HCT116 (cell line): Measurements from ENCODE around the gene TRPC6. TPM values are rescaled to one million over a fixed set of nuclear protein-coding genes. Genes with fewer than 3 reads are reported as not detected.

ENCODE experiments used
- ATAC-seq: fragments of 200-7000 bp; cut with Tn5 transposase; 2 replicates; pipeline ENCODE4 v1.9.1; 2020; ENCODE audit warnings: mild to moderate bottlenecking, moderate library complexity
- BruUV-seq: library from RNA; stranded (reverse); fragments of 400-500 nt; replicated peaks from 2 replicates; lab custom pipeline; 2021; lab: Mats Ljungman, UMichigan
- CTCF ChIA-PET: fragments of 300-600 bp; sonication (Branson Sonifier 250); formaldehyde crosslinking; loops from one replicate; lab custom pipeline; 2021; ENCODE audit warnings: antibody characterized with exemption; lab: Charles Lee
- POLR2A ChIA-PET: fragments of 300-600, 350-600 bp; sonication (Branson Sonifier 250); formaldehyde crosslinking; loops from one replicate; lab custom pipeline; 2021; ENCODE audit warnings: antibody characterized with exemption; lab: Charles Lee
- RAD21 ChIA-PET, 2 experiments: fragments of 300-600 bp; sonication (Branson Sonifier 250); formaldehyde crosslinking; loops; one replicate each; lab custom pipeline; 2023; ENCODE audit warnings: low total read pairs in 2 of 2; ENCODE audit not compliant: uncharacterized antibody in 2 of 2, unreplicated experiment in 2 of 2, low non-redundant PET in 1 of 2; lab: Charles Lee
- DNase-seq: peaks from one replicate; pipeline ENCODE4 v3.0.0-alpha.2; 2010; ENCODE audit warnings: low read depth, low spot score
- H2AFZ ChIP-seq: fragments of 200-600 bp; shearing (Covaris generic), sonication (generic); 2 replicates; pipeline ENCODE4 v1.6.1; 2017; ENCODE audit warnings: low read depth, mixed run types, mixed read lengths, antibody characterized with exemption, low read length; ENCODE audit not compliant: poor library complexity, severe bottlenecking
- H3K27ac ChIP-seq: 2 replicates; pipeline ENCODE4 v1.5.1; 2012; ENCODE audit warnings: low read depth, low read length
- H3K27me3 ChIP-seq: fragments of 200-600 bp; sonication (generic); 2 replicates; pipeline ENCODE4 v1.6.1; 2016; ENCODE audit warnings: mixed run types, low read length, mixed read lengths; ENCODE audit not compliant: insufficient read depth
- H3K36me3 ChIP-seq, 2 experiments: fragments of 200-500 bp in 1 of 2; fragments of 200-600 bp in 1 of 2; sonication (Bioruptor generic) in 1 of 2; sonication (generic) in 1 of 2; 2 replicates each; pipeline versions ENCODE4 v1.5.1 to v1.6.1; 2014 to 2016; ENCODE audit warnings: low read length in 2 of 2, inconsistent platforms in 1 of 2, mixed read lengths in 1 of 2, mixed run types in 1 of 2; ENCODE audit not compliant: insufficient read depth in 2 of 2, control insufficient read depth in 1 of 2
- H3K4me1 ChIP-seq, 2 experiments: fragments of 200-600 bp in 1 of 2; sonication (generic) in 1 of 2; 2 replicates each; pipeline versions ENCODE4 v1.5.1 to v1.6.1; 2012 to 2017; ENCODE audit warnings: low read length in 2 of 2, inconsistent platforms in 1 of 2, mild to moderate bottlenecking in 1 of 2, mixed read lengths in 1 of 2, mixed run types in 1 of 2, moderate library complexity in 1 of 2; ENCODE audit not compliant: insufficient read depth in 2 of 2, control insufficient read depth in 1 of 2
- H3K4me2 ChIP-seq: fragments of 200-600 bp; sonication (generic); 2 replicates; pipeline ENCODE4 v1.6.1; 2017; ENCODE audit warnings: mixed run types, low read length, mixed read lengths
- H3K4me3 ChIP-seq, 2 experiments: fragments of 200-600 bp in 1 of 2; sonication (generic) in 1 of 2; replicated peaks in 1 of 2; 2 replicates each; pipeline ENCODE4 v1.5.1; 2011 to 2016; ENCODE audit warnings: low read length in 2 of 2, control low read depth in 1 of 2, low read depth in 1 of 2, mild to moderate bottlenecking in 1 of 2, mixed read lengths in 1 of 2, mixed run types in 1 of 2
- H3K79me2 ChIP-seq: fragments of 200-600 bp; sonication (generic); 2 replicates; pipeline ENCODE4 v1.6.1; 2017; ENCODE audit warnings: mild to moderate bottlenecking, mixed run types, low read length, moderate library complexity, mixed read lengths; ENCODE audit not compliant: insufficient read depth
- H3K9ac ChIP-seq: fragments of 200-600 bp; sonication (generic); 2 replicates; pipeline ENCODE4 v1.6.1; 2016; ENCODE audit warnings: low read length, mixed read lengths
- H3K9me2 ChIP-seq: fragments of 200-600 bp; sonication (generic), shearing (Covaris generic); 2 replicates; pipeline ENCODE4 v1.6.1; 2017; ENCODE audit warnings: mixed run types, mild to moderate bottlenecking, moderate library complexity; ENCODE audit not compliant: insufficient read depth
- H3K9me3 ChIP-seq, 2 experiments: fragments of 200-500 bp in 1 of 2; fragments of 200-600 bp in 1 of 2; sonication (Bioruptor generic) in 1 of 2; sonication (generic) in 1 of 2; 2 replicates each; pipeline ENCODE4 v1.6.1; 2014 to 2017; ENCODE audit warnings: low read length in 2 of 2, mixed read lengths in 2 of 2, inconsistent platforms in 1 of 2, low read depth in 1 of 2, mild to moderate bottlenecking in 1 of 2, mixed run types in 1 of 2, moderate library complexity in 1 of 2; ENCODE audit not compliant: control insufficient read depth in 1 of 2, insufficient read depth in 1 of 2
- H4K20me1 ChIP-seq: fragments of 200-600 bp; sonication (generic), shearing (Covaris generic); 2 replicates; pipeline ENCODE4 v1.6.1; 2017; ENCODE audit warnings: mixed run types, mild to moderate bottlenecking, moderate library complexity; ENCODE audit not compliant: insufficient read depth
- CEBPB ChIP-seq: IDR thresholded peaks from 2 replicates; pipeline ENCODE4 v1.6.1; 2012; ENCODE audit warnings: low read depth
- EGR1 ChIP-seq: IDR thresholded peaks from 2 replicates; pipeline ENCODE4 v1.6.1; 2012; ENCODE audit warnings: low read depth
- ELF1 ChIP-seq: IDR thresholded peaks from 2 replicates; pipeline ENCODE4 v1.6.1; 2012; ENCODE audit warnings: low read depth, borderline replicate concordance
- EZH2phosphoT487 ChIP-seq: fragments of 200-600 bp; IDR thresholded peaks from 2 replicates; pipeline ENCODE4 v1.6.1; 2018; ENCODE audit warnings: antibody characterized with exemption, borderline replicate concordance
- FOSL1 ChIP-seq: IDR thresholded peaks from 2 replicates; pipeline ENCODE4 v1.6.1; 2012; ENCODE audit warnings: low read depth
- JUND ChIP-seq: IDR thresholded peaks from 2 replicates; pipeline ENCODE4 v1.6.1; 2012
- POLR2A ChIP-seq: IDR thresholded peaks from 2 replicates; pipeline ENCODE4 v1.7.0; 2011; ENCODE audit warnings: borderline replicate concordance; ENCODE audit not compliant: insufficient read depth, insufficient read length; ENCODE audit errors: extremely low read depth
- RAD21 ChIP-seq: IDR thresholded peaks from 2 replicates; pipeline ENCODE4 v1.6.1; 2012; ENCODE audit warnings: low read depth, mild to moderate bottlenecking
- SP1 ChIP-seq: IDR thresholded peaks from 2 replicates; pipeline ENCODE4 v1.6.1; 2012; ENCODE audit warnings: low read depth
- TCF7L2 ChIP-seq: IDR thresholded peaks from 2 replicates; pipeline ENCODE4 v1.7.0; 2011; ENCODE audit warnings: borderline replicate concordance, inconsistent platforms; ENCODE audit not compliant: insufficient read depth, insufficient read length; ENCODE audit errors: extremely low read depth
- YY1 ChIP-seq: IDR thresholded peaks from 2 replicates; pipeline ENCODE4 v1.6.1; 2011; ENCODE audit warnings: low read length, low read depth, moderate library complexity, mild to moderate bottlenecking; ENCODE audit not compliant: insufficient replicate concordance; ENCODE audit errors: extremely low read depth
- ZBTB33 ChIP-seq: IDR thresholded peaks from 2 replicates; pipeline ENCODE4 v1.6.1; 2011; ENCODE audit warnings: mild to moderate bottlenecking, low read length, moderate library complexity; ENCODE audit not compliant: insufficient replicate concordance; ENCODE audit errors: extremely low read depth
- ZFX ChIP-seq: fragments of 450-650 bp; IDR thresholded peaks from 2 replicates; pipeline ENCODE4 v1.6.1; 2017
- ZNF274 ChIP-seq: fragments of 200-500 bp; sonication (Bioruptor generic); IDR thresholded peaks from 2 replicates; pipeline ENCODE4 v1.6.1; 2014; ENCODE audit warnings: mild to moderate bottlenecking, low read depth, low read length, inconsistent platforms
- intact Hi-C: fragments of 100-400 bp; cut with micrococcal nuclease; formaldehyde crosslinking; loops from 2 replicates; pipeline ENCODE4 v1.10.0; 2022
- total RNA-seq: library from RNA; stranded (reverse); gene quantifications from one replicate; pipeline ENCODE4 v1.2.1, GENCODE V29; 2021; ENCODE audit not compliant: unreplicated experiment
- TF ChIP-seq, protein P1 (sequence below): IDR thresholded peaks from 2 replicates; pipeline ENCODE4 v1.6.1; 2012
- TF ChIP-seq, protein P2 (sequence below), 3 experiments: fragments of 200-600 bp in 1 of 3; sonication (generic) in 1 of 3; IDR thresholded peaks in 2 of 3; conservative IDR thresholded peaks in 1 of 3; 2 replicates each; pipeline ENCODE4 v1.5.1; 2012 to 2017; ENCODE audit warnings: low read depth in 2 of 3, low read length in 2 of 3, antibody characterized with exemption in 1 of 3, borderline replicate concordance in 1 of 3, control low read depth in 1 of 3, mild to moderate bottlenecking in 1 of 3, mixed read lengths in 1 of 3, mixed run types in 1 of 3, moderate library complexity in 1 of 3; ENCODE audit not compliant: insufficient read depth in 1 of 3
- TF ChIP-seq, protein P3 (sequence below): IDR thresholded peaks from 2 replicates; pipeline ENCODE4 v1.6.1; 2012; ENCODE audit warnings: low read depth

Gene TRPC6
- total RNA-seq, 1 experiment from 2014 or later = not detected

DNA sequence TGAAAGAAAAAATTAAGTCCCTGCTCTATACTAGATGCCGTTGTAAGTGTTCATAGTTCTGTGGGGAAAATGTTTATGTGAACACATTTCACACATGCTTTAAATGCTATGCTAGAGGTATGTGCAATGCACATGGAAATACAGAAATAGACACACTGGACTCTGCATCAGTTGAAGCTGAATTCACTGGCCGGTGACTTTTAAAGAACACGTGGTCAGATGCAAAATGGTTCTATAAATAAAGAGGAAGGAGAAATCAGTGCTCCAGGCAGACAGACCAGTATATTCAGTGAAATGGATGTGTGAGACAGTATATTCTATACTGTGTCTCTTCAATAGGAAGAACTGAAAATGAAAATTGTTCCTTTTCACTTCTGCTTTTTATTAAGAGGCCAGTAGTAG is 29.9 kb downstream of the TRPC6 start (continued):
- no peak for TF ChIP-seq EZH2phosphoT487
- TF ChIP-seq YY1 = no peak

DNA sequence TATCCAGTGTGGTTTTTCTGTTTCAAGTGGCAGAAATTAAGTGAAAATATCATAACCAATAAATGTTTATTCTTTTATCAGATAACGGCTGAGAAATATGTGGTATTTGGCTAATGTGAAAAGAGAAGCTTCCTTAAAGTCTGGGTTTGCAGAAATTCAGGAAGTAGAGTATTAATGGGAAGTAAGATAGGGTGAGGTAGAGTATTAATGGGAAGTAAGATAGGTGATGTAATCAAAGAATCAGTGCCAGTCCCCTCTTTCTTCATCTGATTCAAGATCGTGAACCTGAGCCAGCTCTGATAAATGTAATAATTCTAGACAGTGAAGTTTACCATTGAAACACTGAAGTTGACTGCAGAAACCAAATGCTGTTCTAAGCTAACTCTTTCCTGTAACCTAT is 30.9 kb downstream of the TRPC6 start:
- CTCF ChIA-PET = no interaction called here
- no TSS peak for BruUV-seq

More for the DNA sequence above, 30.9 kb downstream of the TRPC6 start:
- Histone ChIP-seq H3K36me3 (no peaks in the 10 kb centered on the region), H3K4me2 (no peak overlapping the region), H3K9me3 (no peaks in the 10 kb centered on the region), H4K20me1 (no peaks in the 10 kb centered on the region), H3K9ac (no peak overlapping the region), H3K4me1 (no peaks in the 10 kb centered on the region)
- POLR2A ChIA-PET = no interaction called here
- no peak for ATAC-seq
- TF ChIP-seq EZH2phosphoT487 (no peak), CEBPB (no peak), ZFX (no peak), YY1 (no peak), ZNF274 (no peak), POLR2A (no peak), EGR1 (no peak), SP1 (no peak), FOSL1 (no peak), ELF1 (no peak), JUND (no peak), TCF7L2 (no peak), RAD21 (no peak), ZBTB33 (no peak)
- TF ChIP-seq, protein P1, sequence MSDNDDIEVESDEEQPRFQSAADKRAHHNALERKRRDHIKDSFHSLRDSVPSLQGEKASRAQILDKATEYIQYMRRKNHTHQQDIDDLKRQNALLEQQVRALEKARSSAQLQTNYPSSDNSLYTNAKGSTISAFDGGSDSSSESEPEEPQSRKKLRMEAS = no peak
- TF ChIP-seq, protein P2, sequence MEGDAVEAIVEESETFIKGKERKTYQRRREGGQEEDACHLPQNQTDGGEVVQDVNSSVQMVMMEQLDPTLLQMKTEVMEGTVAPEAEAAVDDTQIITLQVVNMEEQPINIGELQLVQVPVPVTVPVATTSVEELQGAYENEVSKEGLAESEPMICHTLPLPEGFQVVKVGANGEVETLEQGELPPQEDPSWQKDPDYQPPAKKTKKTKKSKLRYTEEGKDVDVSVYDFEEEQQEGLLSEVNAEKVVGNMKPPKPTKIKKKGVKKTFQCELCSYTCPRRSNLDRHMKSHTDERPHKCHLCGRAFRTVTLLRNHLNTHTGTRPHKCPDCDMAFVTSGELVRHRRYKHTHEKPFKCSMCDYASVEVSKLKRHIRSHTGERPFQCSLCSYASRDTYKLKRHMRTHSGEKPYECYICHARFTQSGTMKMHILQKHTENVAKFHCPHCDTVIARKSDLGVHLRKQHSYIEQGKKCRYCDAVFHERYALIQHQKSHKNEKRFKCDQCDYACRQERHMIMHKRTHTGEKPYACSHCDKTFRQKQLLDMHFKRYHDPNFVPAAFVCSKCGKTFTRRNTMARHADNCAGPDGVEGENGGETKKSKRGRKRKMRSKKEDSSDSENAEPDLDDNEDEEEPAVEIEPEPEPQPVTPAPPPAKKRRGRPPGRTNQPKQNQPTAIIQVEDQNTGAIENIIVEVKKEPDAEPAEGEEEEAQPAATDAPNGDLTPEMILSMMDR (IDR thresholded peaks at IDR 0.05 in 2 of 3, conservative IDR thresholded peaks at IDR 0.05 in 1 of 3; ENCODE audit: borderline replicate concordance in 1 of 3, insufficient read depth in 1 of 3, low read depth in 2 of 3, low read length in 2 of 3) = no peak
- TF ChIP-seq, protein P3, sequence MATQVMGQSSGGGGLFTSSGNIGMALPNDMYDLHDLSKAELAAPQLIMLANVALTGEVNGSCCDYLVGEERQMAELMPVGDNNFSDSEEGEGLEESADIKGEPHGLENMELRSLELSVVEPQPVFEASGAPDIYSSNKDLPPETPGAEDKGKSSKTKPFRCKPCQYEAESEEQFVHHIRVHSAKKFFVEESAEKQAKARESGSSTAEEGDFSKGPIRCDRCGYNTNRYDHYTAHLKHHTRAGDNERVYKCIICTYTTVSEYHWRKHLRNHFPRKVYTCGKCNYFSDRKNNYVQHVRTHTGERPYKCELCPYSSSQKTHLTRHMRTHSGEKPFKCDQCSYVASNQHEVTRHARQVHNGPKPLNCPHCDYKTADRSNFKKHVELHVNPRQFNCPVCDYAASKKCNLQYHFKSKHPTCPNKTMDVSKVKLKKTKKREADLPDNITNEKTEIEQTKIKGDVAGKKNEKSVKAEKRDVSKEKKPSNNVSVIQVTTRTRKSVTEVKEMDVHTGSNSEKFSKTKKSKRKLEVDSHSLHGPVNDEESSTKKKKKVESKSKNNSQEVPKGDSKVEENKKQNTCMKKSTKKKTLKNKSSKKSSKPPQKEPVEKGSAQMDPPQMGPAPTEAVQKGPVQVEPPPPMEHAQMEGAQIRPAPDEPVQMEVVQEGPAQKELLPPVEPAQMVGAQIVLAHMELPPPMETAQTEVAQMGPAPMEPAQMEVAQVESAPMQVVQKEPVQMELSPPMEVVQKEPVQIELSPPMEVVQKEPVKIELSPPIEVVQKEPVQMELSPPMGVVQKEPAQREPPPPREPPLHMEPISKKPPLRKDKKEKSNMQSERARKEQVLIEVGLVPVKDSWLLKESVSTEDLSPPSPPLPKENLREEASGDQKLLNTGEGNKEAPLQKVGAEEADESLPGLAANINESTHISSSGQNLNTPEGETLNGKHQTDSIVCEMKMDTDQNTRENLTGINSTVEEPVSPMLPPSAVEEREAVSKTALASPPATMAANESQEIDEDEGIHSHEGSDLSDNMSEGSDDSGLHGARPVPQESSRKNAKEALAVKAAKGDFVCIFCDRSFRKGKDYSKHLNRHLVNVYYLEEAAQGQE = no peak
- TF ChIP-seq, all 23 proteins: peak for 0
- RAD21 ChIA-PET = no interaction called here
- DNase-seq = no peak
- intact Hi-C loops = no loop called here
- H3K9me2 ChIP-seq = no peaks in the 10 kb centered on the region
- no peak overlapping the region for H3K4me3 ChIP-seq
- no peaks in the 10 kb centered on the region for H3K27me3 ChIP-seq
- H3K27ac ChIP-seq = no peak overlapping the region
- no peaks in the 10 kb centered on the region for H3K79me2 ChIP-seq
- no peak overlapping the region for H2AFZ ChIP-seq
